Central memory CD4-positive, alpha-beta T cell (primary cell): Measurements from ENCODE around the gene GPC3.

Source experiments
- DNase-seq: peaks from one replicate; pipeline ENCODE4 v3.0.0; 2022

GPC3 gene

GRCh38 chrX:133588827-133589226, 396.6 kb downstream of the GPC3 start:
- no peak for DNase-seq

GRCh38 chrX:133587818-133588217, 397.6 kb downstream of the GPC3 start:
- no peak for DNase-seq

- no peak for DNase-seq
Observed at GRCh38 chrX:133587071-133587470, 398.3 kb downstream of the GPC3 start.

GRCh38 chrX:133586443-133586842, 399.0 kb downstream of the GPC3 start:
- no peak for DNase-seq

- no peak for DNase-seq
Observed at GRCh38 chrX:133583825-133584224, 401.6 kb downstream of the GPC3 start.

- no peak for DNase-seq
Observed at GRCh38 chrX:133580625-133581024, 404.8 kb downstream of the GPC3 start.

GRCh38 chrX:133579631-133580030, 405.8 kb downstream of the GPC3 start:
- no peak for DNase-seq

GRCh38 chrX:133576876-133577275, 408.5 kb downstream of the GPC3 start:
- no peak for DNase-seq

GRCh38 chrX:133575501-133576136, 409.8 kb downstream of the GPC3 start:
- no peak for DNase-seq

- DNase-seq = no peak
Observed at GRCh38 chrX:133574716-133575115, 410.7 kb downstream of the GPC3 start.

- no peak for DNase-seq
Observed at GRCh38 chrX:133570549-133570948, 414.8 kb downstream of the GPC3 start.

GRCh38 chrX:133569217-133569616, 416.2 kb downstream of the GPC3 start:
- DNase-seq = no peak

- DNase-seq = no peak
Observed at GRCh38 chrX:133568109-133568508, 417.3 kb downstream of the GPC3 start.

GRCh38 chrX:133566876-133567275, 418.5 kb downstream of the GPC3 start:
- DNase-seq = no peak

- DNase-seq = no peak
Observed at GRCh38 chrX:133563705-133564104, 421.7 kb downstream of the GPC3 start.

GRCh38 chrX:133561251-133561650, 424.1 kb downstream of the GPC3 start:
- DNase-seq = no peak

GRCh38 chrX:133559909-133560308, 425.5 kb downstream of the GPC3 start:
- no peak for DNase-seq

- no peak for DNase-seq
Observed at GRCh38 chrX:133555782-133556458, 429.5 kb downstream of the GPC3 start.

GRCh38 chrX:133550665-133551485, 434.5 kb downstream of the GPC3 start:
- DNase-seq = no peak

- DNase-seq = no peak
Observed at GRCh38 chrX:133549295-133549933, 436.0 kb downstream of the GPC3 start.

GRCh38 chrX:133546441-133546840, 439.0 kb downstream of the GPC3 start:
- DNase-seq = no peak

- DNase-seq = no peak
Observed at GRCh38 chrX:133544778-133545177, 440.6 kb downstream of the GPC3 start.

GRCh38 chrX:133544115-133544514, 441.3 kb downstream of the GPC3 start:
- DNase-seq = no peak
